Right renal pelvis (tissue), 4 donors: ENCODE measurements around the gene CTDNEP1. TPM values are rescaled to one million over a fixed set of nuclear protein-coding genes. Genes with fewer than 3 reads are reported as not detected.
A peak's percentile ranks its signal among the peaks of the same experiment; 100 is the strongest.

Source experiments
- DNase-seq, 4 donors: peaks; one replicate each; pipeline ENCODE4 v3.0.0-alpha.2; 2013; ENCODE audit warnings: low read depth in 4 of 4, low spot score in 3 of 4, missing footprints in 1 of 4
- polyA plus RNA-seq, 4 donors: library from polyadenylated mRNA; unstranded; fragments of 120-200 nt; gene quantifications; one replicate each; pipeline ENCODE4 v1.2.1, GENCODE V29; 2013; ENCODE audit not compliant: insufficient read length in 4 of 4

Gene CTDNEP1
- polyA plus RNA-seq, 4 donors, result 147 to 167 (median 159) TPM

DNA sequence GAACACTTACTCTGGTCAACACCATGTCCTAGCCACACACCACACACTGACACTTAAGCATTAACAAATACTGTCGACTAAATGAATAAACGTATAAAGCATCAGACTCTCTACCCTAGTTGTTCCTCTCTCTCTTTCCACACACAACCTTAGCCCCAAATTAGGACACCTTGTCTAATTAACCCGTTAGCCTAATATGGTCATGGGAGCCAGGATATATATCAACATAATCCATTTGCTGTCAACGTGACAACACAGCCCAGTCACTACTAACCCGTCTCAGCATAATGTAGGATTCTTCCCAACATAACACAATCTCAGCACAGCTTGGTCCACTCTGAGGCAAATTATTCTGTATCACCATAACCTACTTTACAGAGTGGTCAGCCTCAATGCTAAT, 19.4 kb downstream of the CTDNEP1 start:
- DNase-seq, result no peak

GRCh38 chr17:7229504-7229903, 22.0 kb downstream of the CTDNEP1 start:
- DNase-seq, result no peak

DNA sequence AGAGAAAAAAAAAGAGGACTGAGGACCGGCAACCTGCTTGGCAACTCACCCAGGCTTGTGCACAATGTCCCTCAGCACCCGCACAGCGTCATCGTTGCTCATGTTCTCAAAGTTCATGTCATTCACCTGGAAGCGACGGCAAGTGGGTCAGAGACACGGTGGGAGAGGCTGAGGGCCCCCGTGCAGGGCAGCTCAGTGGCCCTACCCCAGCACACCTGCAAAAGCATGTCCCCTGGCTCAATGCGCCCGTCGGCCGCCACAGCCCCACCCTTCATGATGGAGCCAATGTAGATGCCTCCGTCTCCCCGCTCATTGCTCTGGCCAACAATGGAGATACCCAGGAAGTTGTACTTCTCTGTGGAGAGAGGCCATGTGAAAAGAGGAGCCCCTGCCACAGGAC, 22.6 kb downstream of the CTDNEP1 start:
- DNase-seq, result no peak

DNA sequence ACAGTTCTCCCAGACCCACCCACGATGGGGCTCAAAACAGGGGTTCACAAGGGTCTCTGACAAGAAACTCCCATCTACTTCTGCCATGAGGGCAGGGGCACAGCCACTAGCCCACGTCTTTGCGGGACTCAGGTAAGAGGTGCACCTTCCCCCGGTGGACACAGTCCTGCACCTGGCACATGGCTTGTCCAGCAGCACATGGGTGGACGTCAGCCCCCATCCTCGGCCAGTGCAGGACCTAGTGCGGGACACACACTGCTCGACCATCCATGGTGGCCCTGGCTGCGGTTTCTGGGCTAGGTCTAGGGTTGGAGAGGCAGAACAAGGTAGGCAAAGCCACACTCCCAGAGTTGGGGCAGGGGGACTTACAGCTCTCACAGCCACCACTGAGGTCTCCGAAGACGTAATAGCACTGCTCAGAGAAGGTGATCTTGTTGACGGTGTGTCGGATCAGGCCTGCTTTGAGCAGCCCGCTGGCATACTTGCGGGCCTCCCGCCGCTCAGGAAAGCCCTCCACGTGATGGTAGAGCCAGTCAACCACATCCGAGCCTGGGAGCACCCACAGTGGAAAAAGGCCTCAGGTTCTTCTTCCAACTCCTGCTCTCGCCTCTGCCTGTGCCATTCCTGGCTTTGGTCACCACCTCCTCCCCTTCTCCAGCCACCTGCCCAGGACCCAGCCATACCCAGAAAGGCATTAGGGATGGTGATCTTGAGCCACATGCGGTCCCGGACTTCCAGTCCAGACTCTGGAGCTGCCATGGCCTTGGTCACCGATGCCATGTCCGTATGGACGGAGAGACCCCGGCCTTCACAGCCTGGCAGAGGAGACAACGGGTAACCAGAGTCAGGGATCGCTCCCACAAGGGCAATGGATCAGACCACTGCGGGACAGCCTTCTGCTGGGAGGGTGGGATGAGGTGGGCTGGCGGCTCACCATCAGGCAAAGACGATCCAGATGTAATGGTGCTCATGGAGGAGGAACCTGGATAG, 24.5 kb downstream of the CTDNEP1 start:
- DNase-seq, result no peak

DNA sequence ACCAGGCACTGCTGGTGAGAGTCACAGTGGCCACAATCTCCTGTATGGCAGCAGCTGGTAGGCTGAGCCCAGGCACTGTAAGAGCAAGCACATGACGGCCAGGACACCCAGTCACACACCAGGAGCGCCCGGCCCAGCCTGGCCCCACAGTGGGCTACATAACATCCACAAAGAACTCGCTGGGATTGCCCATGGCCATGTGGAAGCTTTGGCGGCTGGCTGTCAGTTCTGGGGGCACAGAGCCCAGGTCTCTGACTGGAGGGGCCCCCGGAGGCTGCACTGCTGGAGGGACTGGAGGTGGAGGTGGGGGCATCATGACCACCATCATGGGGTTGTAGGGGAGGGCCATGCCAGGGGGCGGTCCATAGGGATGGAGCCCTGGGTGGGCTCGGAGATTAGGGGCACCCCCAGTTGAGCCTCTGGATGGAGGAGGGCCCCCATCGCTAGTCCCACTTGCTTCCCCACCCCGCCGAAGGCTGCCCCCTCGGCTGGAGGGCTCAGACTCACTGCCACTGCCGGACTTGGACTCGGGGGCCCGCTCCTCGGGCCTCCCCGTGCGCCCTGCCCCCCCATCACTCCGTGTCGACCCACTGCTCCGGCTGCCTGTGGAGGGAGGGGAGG, 25.7 kb downstream of the CTDNEP1 start:
- no peak for DNase-seq

GRCh38 chr17:7224661-7225111, 26.8 kb downstream of the CTDNEP1 start:
- DNase-seq, result no peak

DNA sequence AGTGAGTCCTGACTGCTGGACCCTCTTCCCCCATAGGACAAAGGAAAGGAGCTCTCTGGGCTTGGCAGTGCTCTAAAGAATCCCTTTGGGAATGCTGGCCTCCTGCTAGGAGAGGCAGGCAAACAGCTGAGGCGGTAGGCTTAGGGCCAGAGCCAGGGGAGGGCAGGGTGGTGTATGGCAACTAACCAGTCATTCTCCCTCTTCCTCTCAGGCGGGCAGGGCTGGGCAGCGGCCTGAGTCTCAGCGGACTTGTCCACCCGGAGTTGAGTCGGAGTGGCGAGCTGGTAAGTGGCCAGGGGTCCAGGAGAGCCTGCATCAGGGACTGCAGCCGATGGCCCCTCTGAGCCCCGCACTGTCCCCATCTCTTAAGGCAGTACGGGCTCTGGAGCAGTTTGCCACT, 27.4 kb downstream of the CTDNEP1 start:
- no peak for DNase-seq

GRCh38 chr17:7223375-7223774, 28.2 kb downstream of the CTDNEP1 start:
- no peak for DNase-seq

DNA sequence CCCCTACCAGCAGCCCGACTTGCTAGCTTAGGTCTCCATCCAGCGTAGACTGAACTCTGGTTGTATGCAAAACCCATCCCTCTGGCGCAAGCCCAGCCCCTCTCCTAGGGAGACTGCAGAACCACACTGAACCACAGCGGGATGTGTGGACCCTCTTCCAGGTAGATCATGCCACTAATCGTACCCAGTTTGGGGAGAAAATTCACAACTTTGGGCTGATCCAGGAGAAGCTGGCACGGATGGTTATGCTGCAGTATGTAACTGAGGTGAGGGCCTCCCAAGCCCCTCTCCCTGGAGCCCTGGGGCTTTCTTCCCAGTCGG, 28.6 kb downstream of the CTDNEP1 start:
- no peak for DNase-seq

DNA sequence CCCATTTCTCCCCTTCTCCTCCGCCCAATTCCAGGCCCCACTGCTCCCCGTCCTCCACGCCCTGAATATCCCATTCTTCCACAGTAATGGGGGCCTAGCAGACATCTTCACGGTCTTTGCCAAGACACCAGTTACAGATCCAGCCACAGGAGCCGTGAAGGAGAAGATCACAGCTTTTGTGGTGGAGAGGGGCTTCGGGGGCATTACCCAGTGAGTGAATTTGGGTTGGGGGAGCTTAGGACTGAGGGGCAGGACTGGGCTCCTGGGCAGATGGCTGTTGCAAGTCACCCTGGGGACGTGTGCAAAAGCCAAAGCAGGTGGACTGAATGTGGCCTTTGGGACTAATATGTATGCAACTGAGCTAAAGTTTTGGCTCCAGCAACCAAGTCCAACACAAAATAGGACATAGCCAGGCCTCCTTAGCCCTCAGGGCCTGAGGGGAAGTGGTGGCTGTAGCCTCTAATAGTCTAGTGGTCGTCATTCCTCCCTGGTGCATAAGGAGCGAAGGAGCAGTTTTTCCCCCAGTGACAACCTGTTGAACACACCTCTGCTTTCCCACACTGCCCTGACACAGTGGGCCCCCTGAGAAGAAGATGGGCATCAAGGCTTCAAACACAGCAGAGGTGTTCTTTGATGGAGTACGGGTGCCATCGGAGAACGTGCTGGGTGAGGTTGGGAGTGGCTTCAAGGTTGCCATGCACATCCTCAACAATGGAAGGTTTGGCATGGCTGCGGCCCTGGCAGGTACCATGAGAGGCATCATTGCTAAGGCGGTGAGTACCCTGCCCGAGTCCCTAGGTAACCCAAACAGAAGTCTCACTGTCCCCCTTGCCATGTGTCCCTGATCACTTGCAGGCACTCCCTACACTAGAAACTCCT, 29.2 kb downstream of the CTDNEP1 start:
- no peak for DNase-seq

- DNase-seq, result no peak
These were observed 30.0 kb downstream of the CTDNEP1 start for GRCh38 chr17:7221278-7222092.

DNA sequence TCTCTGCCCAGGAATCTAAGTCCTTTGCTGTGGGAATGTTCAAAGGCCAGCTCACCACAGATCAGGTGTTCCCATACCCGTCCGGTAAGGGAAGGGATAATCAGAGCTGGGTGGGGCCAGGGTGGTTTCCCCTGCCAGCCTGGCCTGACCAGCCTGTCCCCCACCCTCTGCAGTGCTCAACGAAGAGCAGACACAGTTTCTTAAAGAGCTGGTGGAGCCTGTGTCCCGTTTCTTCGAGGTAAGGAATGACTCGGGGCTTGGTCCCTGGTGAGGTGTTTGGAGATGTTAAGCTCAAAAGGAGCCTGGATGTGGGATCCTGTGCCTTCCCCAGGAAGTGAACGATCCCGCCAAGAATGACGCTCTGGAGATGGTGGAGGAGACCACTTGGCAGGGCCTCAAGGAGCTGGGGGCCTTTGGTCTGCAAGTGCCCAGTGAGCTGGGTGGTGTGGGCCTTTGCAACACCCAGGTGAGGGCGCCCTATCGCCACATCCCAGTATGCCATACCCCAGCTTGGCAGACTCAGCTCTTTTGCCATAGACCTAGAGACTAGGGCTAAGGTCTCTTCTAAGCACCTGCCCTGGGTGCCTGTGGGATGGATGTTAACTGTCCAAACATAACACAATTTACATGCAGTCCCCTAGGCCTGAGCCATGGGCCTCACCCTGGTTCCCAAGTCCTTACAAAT, 30.8 kb downstream of the CTDNEP1 start:
- DNase-seq, result no peak

- DNase-seq, result peak in 1 of 4 donors; percentile 80
These were observed 31.5 kb downstream of the CTDNEP1 start, which contains the start of the genes ACADVL and DLG4 for GRCh38 chr17:7219812-7220592. Gene ACADVL (plus strand): TSS chr17:7219938. CDS start chr17:7219985, 47 bp downstream. Gene DLG4 (minus strand): TSS chr17:7219836.

GRCh38 chr17:7219229-7219811, 32.2 kb downstream of the CTDNEP1 start:
- no peak for DNase-seq

- no peak for DNase-seq
These were observed 32.8 kb downstream of the CTDNEP1 start for GRCh38 chr17:7218758-7219157.

DNA sequence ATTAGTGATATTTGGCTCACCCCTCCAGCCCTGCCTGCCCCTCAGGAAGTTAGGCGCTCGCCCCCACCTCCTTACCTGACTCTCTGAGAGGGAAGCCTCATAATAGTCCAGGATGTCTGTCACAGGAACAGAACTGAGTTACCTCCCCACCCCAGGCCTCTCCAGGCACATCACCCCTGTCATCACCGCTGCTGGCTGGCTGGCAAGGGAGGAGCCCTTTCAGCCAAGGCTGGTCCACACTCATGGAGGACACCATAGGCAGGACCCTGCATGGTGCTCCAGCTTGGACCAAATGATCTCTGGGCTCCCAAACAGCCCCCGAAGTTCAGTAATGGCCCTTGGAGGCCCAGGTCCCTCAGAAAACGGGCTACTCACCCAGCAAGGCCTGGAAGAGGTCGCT, 33.4 kb downstream of the CTDNEP1 start:
- no peak for DNase-seq

- no peak for DNase-seq
These were observed 34.2 kb downstream of the CTDNEP1 start for GRCh38 chr17:7217113-7217987.
